ENCODE data around the gene DBN1.
A peak's percentile ranks its signal among the peaks of the same experiment; 100 is the strongest.

The DBN1 gene

DNA sequence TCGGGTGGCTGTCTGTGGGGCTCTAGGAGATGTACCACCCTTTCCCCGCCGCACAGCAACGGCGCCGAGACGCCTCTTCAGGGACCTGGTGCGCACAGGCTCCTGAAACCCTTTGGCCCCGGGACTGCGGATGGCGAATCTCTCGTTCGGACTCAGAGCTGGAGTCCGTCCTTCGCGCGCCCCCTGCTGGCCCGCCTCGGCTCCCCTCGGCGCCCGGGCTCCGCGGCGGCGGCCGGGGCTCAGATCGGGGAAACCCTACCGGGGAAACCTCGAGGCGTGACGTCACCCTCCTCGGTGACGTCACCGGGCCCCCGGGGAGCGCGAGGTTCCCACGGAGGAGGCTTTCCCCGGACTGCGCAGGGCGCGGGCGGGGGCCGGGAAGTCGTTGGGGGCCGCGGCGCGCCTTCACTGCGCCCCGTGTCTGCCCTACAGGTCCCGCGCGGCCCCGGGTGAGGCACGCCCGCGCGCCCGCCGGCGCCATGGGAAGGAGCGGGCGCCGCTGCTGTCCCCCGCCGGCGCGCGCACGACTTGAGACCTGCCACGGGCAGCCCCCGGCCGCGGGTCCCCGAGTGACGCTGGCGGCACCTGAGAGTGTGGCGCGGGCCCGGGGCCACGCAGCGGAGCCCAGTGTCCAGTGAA lies 18.9 kb downstream of the DBN1 start:
- WGBS (ENCODE audit: extremely low coverage, insufficient coverage, low lambda C conversion rate), result no CpG with 5 or more reads among the region's 84 CpGs
- Histone ChIP-seq H3K23ac (ENCODE audit: low read length) (peak overlapping the region; percentile 57), H3K79me2 (ENCODE audit: control insufficient read depth, insufficient read depth, low read length) (no peaks in the 10 kb centered on the region), H3K4me3 (ENCODE audit: low read length) (no peak overlapping the region), H3K36me3 (ENCODE audit: control insufficient read depth, insufficient read depth, low read length) (peaks cover 8% of the 10 kb centered on the region), H2BK5ac (ENCODE audit: low read length) (no peak overlapping the region), H3K4me1 (ENCODE audit: control insufficient read depth, low read depth, low read length) (no peaks in the 10 kb centered on the region), H3K27me3 (ENCODE audit: insufficient read depth, low read length, poor library complexity) (no peaks in the 10 kb centered on the region), H3K4ac (ENCODE audit: low read depth, low read length) (no peak overlapping the region), H3K9ac (ENCODE audit: low read length) (peak overlapping the region; percentile 67), H3K4me2 (ENCODE audit: low read length) (peak overlapping the region; percentile 84), H4K8ac (ENCODE audit: low read depth, low read length) (no peak overlapping the region), H3K18ac (ENCODE audit: low read length) (peak overlapping the region; percentile 29), H3K27ac (ENCODE audit: low read depth, low read length) (no peak overlapping the region), H3K56ac (ENCODE audit: low read length) (peak overlapping the region; percentile 86), H2AK5ac (ENCODE audit: low read length) (no peak overlapping the region), H2BK15ac (replicated peaks; ENCODE audit: low read depth) (no peak overlapping the region), H3K79me1 (ENCODE audit: low read length) (no peaks in the 10 kb centered on the region), H4K5ac (ENCODE audit: low read length) (no peak overlapping the region), H2BK120ac (ENCODE audit: low read depth, low read length) (no peak overlapping the region)
- peak; percentile 92 for DNase-seq

DNA sequence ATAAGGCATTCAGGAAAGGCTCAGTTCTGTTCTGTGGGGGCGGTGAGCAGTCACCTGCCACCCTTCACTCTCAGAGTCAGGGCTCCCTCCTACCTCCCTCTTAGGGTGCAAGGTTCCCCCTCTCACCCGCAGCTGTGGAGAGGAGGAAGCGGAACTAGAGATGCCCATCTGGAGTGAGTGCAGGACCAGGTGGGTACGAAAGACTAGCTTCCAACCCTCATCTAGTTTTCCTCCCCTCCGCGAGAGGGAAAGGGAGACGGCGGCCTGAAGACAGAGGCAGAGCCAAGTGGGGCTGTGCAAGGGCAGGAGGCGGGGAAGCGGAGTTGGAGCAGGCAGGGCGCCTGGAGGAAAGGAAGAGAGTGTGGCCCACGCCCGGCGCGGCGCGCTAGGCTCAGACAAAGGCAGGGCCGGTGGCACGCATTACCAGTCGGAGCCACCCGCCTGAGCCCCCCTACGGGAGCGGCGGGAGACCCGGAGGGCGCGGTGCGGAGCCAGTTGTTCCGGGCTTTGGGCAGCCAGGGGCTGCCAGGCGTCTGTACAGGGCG lies 19.5 kb downstream of the DBN1 start:
- WGBS (ENCODE audit: extremely low coverage, insufficient coverage, low lambda C conversion rate), result no CpG with 5 or more reads among the region's 31 CpGs
- Histone ChIP-seq H3K79me2 (ENCODE audit: control insufficient read depth, insufficient read depth, low read length) (no peaks in the 10 kb centered on the region), H2BK15ac (replicated peaks; ENCODE audit: low read depth) (no peak overlapping the region), H2BK5ac (ENCODE audit: low read length) (no peak overlapping the region), H3K23ac (ENCODE audit: low read length) (peak overlapping the region; percentile 2), H3K36me3 (ENCODE audit: control insufficient read depth, insufficient read depth, low read length) (peaks cover 6% of the 10 kb centered on the region), H3K27me3 (ENCODE audit: insufficient read depth, low read length, poor library complexity) (no peaks in the 10 kb centered on the region), H3K27ac (ENCODE audit: low read depth, low read length) (no peak overlapping the region), H3K9ac (ENCODE audit: low read length) (peak overlapping the region; percentile 67), H3K4ac (ENCODE audit: low read depth, low read length) (no peak overlapping the region), H3K79me1 (ENCODE audit: low read length) (no peaks in the 10 kb centered on the region), H4K5ac (ENCODE audit: low read length) (no peak overlapping the region), H3K4me1 (ENCODE audit: control insufficient read depth, low read depth, low read length) (no peaks in the 10 kb centered on the region), H3K4me2 (ENCODE audit: low read length) (peak overlapping the region; percentile 76), H2AK5ac (ENCODE audit: low read length) (no peak overlapping the region), H3K4me3 (ENCODE audit: low read length) (no peak overlapping the region), H3K56ac (ENCODE audit: low read length) (peak overlapping the region; percentile 84), H3K18ac (ENCODE audit: low read length) (no peak overlapping the region), H2BK120ac (ENCODE audit: low read depth, low read length) (no peak overlapping the region), H4K8ac (ENCODE audit: low read depth, low read length) (no peak overlapping the region)
- DNase-seq, result no peak

DNA sequence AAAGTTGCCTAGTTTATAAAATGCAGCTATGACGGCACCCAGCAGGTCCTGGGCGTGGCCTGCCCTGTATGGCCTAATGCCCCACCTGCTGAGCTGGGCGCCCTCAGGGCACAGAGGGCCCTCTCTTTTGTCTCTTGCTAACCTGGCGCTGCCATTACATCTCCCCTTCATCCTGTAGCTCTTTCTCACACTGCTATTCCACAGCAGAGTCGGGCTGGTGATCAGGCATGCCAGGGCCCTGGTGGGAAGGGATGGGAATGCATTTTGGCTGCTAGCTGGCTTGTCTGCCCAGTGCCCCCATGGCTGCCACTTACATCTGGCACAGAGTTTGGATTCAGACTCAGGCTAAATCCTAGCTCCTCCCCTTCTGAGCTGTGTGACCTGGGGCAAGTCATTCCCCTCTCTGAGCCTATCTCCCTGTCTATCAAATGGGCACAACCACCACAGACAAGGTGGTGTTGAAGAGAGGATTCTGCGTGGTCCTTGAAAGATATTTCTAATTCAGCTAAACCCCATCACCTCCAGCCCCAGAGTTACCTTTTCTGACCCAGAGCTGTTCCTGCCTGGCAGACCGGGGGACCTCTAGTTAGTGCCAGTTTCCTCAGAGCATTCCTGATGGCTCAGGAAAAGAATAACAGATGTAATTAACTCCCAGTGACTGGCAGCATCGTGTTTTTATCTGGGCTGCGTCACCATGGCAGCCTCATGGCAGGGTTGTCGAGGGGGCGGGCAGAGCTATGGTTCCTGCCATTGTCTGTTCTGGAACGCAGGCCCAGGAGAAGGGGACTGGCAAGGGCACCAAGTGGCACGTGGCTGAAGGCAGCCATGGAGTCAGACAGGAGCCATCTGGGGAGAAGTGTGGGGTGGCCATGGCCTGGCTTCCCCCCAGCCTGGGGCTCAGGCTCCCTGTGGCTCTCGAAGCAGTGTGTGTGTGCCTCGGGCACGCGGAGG lies 20.5 kb downstream of the DBN1 start:
- Histone ChIP-seq H3K4me3 (ENCODE audit: low read length) (no peak overlapping the region), H3K36me3 (ENCODE audit: control insufficient read depth, insufficient read depth, low read length) (peaks cover 3% of the 10 kb centered on the region), H3K27me3 (ENCODE audit: insufficient read depth, low read length, poor library complexity) (no peaks in the 10 kb centered on the region), H2BK15ac (replicated peaks; ENCODE audit: low read depth) (no peak overlapping the region), H2AK5ac (ENCODE audit: low read length) (no peak overlapping the region), H2BK5ac (ENCODE audit: low read length) (no peak overlapping the region), H3K56ac (ENCODE audit: low read length) (no peak overlapping the region), H4K5ac (ENCODE audit: low read length) (no peak overlapping the region), H3K4me2 (ENCODE audit: low read length) (no peak overlapping the region), H3K4me1 (ENCODE audit: control insufficient read depth, low read depth, low read length) (no peaks in the 10 kb centered on the region), H3K79me2 (ENCODE audit: control insufficient read depth, insufficient read depth, low read length) (no peaks in the 10 kb centered on the region), H3K79me1 (ENCODE audit: low read length) (no peaks in the 10 kb centered on the region), H3K4ac (ENCODE audit: low read depth, low read length) (no peak overlapping the region), H4K8ac (ENCODE audit: low read depth, low read length) (no peak overlapping the region), H2BK120ac (ENCODE audit: low read depth, low read length) (no peak overlapping the region), H3K23ac (ENCODE audit: low read length) (no peak overlapping the region), H3K9ac (ENCODE audit: low read length) (no peak overlapping the region), H3K27ac (ENCODE audit: low read depth, low read length) (no peak overlapping the region), H3K18ac (ENCODE audit: low read length) (no peak overlapping the region)
- no peak for DNase-seq
- WGBS (ENCODE audit: extremely low coverage, insufficient coverage, low lambda C conversion rate), result no CpG with 5 or more reads among the region's 17 CpGs

DNA sequence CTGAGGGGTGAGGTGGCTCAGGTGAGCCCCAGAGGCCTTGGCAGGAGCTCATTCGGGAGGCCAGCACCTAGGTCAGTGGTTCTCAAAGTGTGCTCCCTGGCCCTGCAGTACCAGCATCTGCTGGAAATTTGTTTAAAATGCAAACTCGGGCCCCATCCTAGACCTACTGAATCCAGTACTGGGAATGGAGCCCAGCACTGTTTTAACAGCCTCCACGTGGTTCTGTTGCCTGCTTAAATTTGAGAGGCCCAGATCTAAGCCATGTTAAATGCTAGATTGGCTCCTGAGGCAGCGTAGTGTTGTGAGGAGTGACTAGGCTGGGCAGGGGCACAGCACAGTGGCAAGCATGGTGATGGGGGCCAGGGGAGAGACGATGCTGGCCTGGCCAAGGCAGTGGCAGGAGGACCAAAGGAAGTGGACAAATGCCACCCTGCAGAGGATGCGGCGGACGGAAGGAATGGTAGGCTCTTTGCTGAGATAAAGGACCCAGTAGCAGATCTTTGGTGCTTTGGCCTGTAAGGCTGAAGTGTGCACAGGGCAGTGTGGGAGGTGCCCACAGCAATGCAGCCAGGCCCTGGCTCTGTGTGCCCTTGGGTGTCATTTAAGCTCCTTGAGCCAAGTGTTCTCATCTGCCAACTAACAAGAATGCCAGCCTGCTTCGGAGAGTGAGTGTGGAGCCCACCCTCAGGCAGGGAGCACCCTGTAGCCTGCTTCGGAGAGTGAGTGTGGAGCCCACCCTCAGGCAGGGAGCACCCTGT lies 22.6 kb downstream of the DBN1 start:
- no peak overlapping the region for H3K27ac ChIP-seq (ENCODE audit: low read depth, low read length)
- no peaks in the 10 kb centered on the region for H3K27me3 ChIP-seq (ENCODE audit: insufficient read depth, low read length, poor library complexity)
- H2BK5ac ChIP-seq (ENCODE audit: low read length), result no peak overlapping the region
- no CpG with 5 or more reads among the region's 10 CpGs for WGBS (ENCODE audit: extremely low coverage, insufficient coverage, low lambda C conversion rate)
- no peak overlapping the region for H2BK15ac ChIP-seq (replicated peaks; ENCODE audit: low read depth)
- no peak overlapping the region for H3K18ac ChIP-seq (ENCODE audit: low read length)
- H3K9ac ChIP-seq (ENCODE audit: low read length), result no peak overlapping the region
- H3K56ac ChIP-seq (ENCODE audit: low read length), result no peak overlapping the region
- no peak overlapping the region for H3K23ac ChIP-seq (ENCODE audit: low read length)
- no peak overlapping the region for H2BK120ac ChIP-seq (ENCODE audit: low read depth, low read length)
- H3K4me3 ChIP-seq (ENCODE audit: low read length), result no peak overlapping the region
- H3K4me2 ChIP-seq (ENCODE audit: low read length), result no peak overlapping the region
- H3K36me3 ChIP-seq (ENCODE audit: control insufficient read depth, insufficient read depth, low read length), result no peaks in the 10 kb centered on the region
- no peak overlapping the region for H4K5ac ChIP-seq (ENCODE audit: low read length)
- no peak overlapping the region for H4K8ac ChIP-seq (ENCODE audit: low read depth, low read length)
- H3K79me2 ChIP-seq (ENCODE audit: control insufficient read depth, insufficient read depth, low read length), result no peaks in the 10 kb centered on the region
- H2AK5ac ChIP-seq (ENCODE audit: low read length), result no peak overlapping the region
- peaks cover 2% of the 10 kb centered on the region for H3K4me1 ChIP-seq (ENCODE audit: control insufficient read depth, low read depth, low read length)
- H3K4ac ChIP-seq (ENCODE audit: low read depth, low read length), result no peak overlapping the region
- DNase-seq, result no peak
- H3K79me1 ChIP-seq (ENCODE audit: low read length), result no peaks in the 10 kb centered on the region

DNA sequence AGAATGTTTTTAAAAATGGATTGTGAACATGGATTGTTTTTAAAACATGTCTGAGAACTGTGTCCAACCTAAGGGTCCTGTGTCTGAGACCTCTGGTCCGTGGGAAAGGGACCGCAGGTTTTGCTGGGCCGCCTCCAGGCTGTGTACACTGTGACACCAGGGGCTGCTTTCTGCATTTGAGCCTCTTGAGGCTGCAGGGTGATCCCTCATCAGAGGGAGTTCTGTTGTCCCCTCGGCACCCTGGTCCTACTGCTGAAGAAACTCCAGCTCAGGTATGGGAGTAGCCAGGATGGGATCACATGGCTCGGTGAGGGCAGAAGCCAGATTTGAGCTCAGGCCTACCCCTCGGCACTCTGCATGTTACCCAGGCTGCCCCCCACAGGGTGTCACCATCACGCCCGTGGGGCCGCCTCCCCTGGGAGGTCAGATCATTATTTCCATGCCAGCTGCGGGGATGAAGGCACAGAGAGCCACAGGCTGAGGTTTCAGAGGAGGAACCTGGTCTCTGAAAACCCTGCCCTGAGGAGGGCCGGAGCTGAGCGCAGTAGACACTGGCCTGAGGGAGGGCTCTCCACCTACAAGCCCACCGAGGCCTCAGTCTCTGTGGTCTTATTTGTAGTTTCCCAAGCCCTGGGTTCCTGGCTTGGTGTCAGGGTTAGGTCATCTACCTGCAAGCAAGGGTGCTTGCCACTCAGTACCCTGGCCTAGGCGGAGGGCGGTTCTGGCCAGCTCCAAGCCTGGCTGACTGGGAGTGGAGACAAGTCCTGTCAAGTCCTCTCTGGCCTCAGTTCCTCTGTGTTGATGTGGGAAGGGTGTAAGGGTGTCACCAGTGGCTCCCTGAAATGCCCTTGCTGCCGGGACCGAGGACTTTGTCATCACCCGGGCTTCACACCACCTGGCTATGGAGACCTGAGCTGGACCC lies 24.0 kb downstream of the DBN1 start:
- WGBS (ENCODE audit: extremely low coverage, insufficient coverage, low lambda C conversion rate), result no CpG with 5 or more reads among the region's 18 CpGs
- Histone ChIP-seq H3K4me1 (ENCODE audit: control insufficient read depth, low read depth, low read length) (peaks cover 2% of the 10 kb centered on the region), H3K4me3 (ENCODE audit: low read length) (no peak overlapping the region), H3K4ac (ENCODE audit: low read depth, low read length) (no peak overlapping the region), H3K18ac (ENCODE audit: low read length) (no peak overlapping the region), H3K56ac (ENCODE audit: low read length) (no peak overlapping the region), H2BK120ac (ENCODE audit: low read depth, low read length) (no peak overlapping the region), H3K4me2 (ENCODE audit: low read length) (no peak overlapping the region), H3K79me1 (ENCODE audit: low read length) (no peaks in the 10 kb centered on the region), H4K8ac (ENCODE audit: low read depth, low read length) (no peak overlapping the region), H3K79me2 (ENCODE audit: control insufficient read depth, insufficient read depth, low read length) (no peaks in the 10 kb centered on the region), H3K9ac (ENCODE audit: low read length) (no peak overlapping the region), H2AK5ac (ENCODE audit: low read length) (no peak overlapping the region), H3K27me3 (ENCODE audit: insufficient read depth, low read length, poor library complexity) (no peaks in the 10 kb centered on the region), H3K36me3 (ENCODE audit: control insufficient read depth, insufficient read depth, low read length) (no peaks in the 10 kb centered on the region), H4K5ac (ENCODE audit: low read length) (no peak overlapping the region), H3K27ac (ENCODE audit: low read depth, low read length) (no peak overlapping the region), H3K23ac (ENCODE audit: low read length) (no peak overlapping the region), H2BK15ac (replicated peaks; ENCODE audit: low read depth) (no peak overlapping the region), H2BK5ac (ENCODE audit: low read length) (no peak overlapping the region)
- DNase-seq, result no peak

All from mesendoderm (in vitro differentiated cells).